HepG2 (cell line): ENCODE data around the gene AKAP9.

ENCODE experiments used
- RFX5 ChIP-seq: IDR thresholded peaks from 2 replicates; pipeline ENCODE4 v1.6.1; 2011; ENCODE audit warnings: low read depth, low read length, improper control_type of control experiment
- SPEN ChIP-seq: sonication (generic); formaldehyde crosslinking; IDR thresholded peaks from 2 replicates; pipeline ENCODE4 v1.5.1; 2020; ENCODE audit warnings: low read depth, mild to moderate bottlenecking, missing genetic modification reagents
- ZNF790 ChIP-seq: sonication (generic); formaldehyde crosslinking; IDR thresholded peaks from 2 replicates; pipeline ENCODE4 v1.8.0; 2022; ENCODE audit warnings: missing genetic modification reagents, mild to moderate bottlenecking, borderline replicate concordance
- TF ChIP-seq, protein P1 (sequence below): sonication (generic); formaldehyde crosslinking; IDR thresholded peaks from 2 replicates; pipeline ENCODE4 v1.5.0; 2020; ENCODE audit warnings: mild to moderate bottlenecking, missing genetic modification reagents, moderate library complexity
- TF ChIP-seq, protein P2 (sequence below), 2 experiments: sonication (generic) in 1 of 2; formaldehyde crosslinking in 1 of 2; IDR thresholded peaks; 2 replicates each; pipeline versions ENCODE4 v1.5.1 to v1.6.1; 2011 to 2020; ENCODE audit warnings: borderline replicate concordance in 1 of 2, low read depth in 1 of 2, low read length in 1 of 2, mild to moderate bottlenecking in 1 of 2, missing genetic modification reagents in 1 of 2, moderate library complexity in 1 of 2

DNA sequence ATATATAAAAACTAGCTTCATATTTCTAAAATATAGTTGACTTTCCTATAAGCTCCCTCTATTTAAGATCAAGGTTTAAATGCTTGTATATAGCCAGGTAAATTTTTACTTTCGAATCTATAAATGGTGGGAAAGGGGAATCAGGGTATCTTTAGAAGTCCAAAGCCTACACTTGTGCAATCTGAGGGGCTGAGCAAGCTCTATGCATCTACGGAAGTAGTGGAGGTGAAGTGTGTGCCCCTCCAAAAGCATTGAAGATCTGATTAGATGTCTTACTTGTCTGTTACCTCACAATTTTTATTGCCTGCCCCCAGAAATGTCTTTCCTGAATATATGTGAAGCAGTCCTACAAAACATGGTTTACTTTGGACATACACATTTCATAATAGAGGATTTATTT is 1.6 kb downstream of the AKAP9 start:
- TF ChIP-seq, protein P1, sequence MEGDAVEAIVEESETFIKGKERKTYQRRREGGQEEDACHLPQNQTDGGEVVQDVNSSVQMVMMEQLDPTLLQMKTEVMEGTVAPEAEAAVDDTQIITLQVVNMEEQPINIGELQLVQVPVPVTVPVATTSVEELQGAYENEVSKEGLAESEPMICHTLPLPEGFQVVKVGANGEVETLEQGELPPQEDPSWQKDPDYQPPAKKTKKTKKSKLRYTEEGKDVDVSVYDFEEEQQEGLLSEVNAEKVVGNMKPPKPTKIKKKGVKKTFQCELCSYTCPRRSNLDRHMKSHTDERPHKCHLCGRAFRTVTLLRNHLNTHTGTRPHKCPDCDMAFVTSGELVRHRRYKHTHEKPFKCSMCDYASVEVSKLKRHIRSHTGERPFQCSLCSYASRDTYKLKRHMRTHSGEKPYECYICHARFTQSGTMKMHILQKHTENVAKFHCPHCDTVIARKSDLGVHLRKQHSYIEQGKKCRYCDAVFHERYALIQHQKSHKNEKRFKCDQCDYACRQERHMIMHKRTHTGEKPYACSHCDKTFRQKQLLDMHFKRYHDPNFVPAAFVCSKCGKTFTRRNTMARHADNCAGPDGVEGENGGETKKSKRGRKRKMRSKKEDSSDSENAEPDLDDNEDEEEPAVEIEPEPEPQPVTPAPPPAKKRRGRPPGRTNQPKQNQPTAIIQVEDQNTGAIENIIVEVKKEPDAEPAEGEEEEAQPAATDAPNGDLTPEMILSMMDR (CRISPR knock-in tag): no peak
- TF ChIP-seq ZNF790: no peak
- TF ChIP-seq RFX5: no peak
- TF ChIP-seq, protein P2, sequence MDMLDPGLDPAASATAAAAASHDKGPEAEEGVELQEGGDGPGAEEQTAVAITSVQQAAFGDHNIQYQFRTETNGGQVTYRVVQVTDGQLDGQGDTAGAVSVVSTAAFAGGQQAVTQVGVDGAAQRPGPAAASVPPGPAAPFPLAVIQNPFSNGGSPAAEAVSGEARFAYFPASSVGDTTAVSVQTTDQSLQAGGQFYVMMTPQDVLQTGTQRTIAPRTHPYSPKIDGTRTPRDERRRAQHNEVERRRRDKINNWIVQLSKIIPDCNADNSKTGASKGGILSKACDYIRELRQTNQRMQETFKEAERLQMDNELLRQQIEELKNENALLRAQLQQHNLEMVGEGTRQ (IDR thresholded peaks at IDR 0.05; ENCODE audit: low read depth, low read length): no peak
- TF ChIP-seq, protein P2 (CRISPR knock-in tag; IDR thresholded peaks at IDR 0.05; ENCODE audit: borderline replicate concordance): no peak
- no peak for TF ChIP-seq SPEN
